Measurements from ENCODE around the gene PGM5.

Gene PGM5

GRCh38 chr9:68493958-68494577, 137.7 kb downstream of the PGM5 start:
- DNase-seq (ENCODE audit: extremely low read depth in 1 of 2, low read depth in 1 of 2): no peak

GRCh38 chr9:68495247-68495646, 138.8 kb downstream of the PGM5 start:
- DNase-seq (ENCODE audit: extremely low read depth in 1 of 2, low read depth in 1 of 2): no peak

GRCh38 chr9:68496356-68496755, 139.9 kb downstream of the PGM5 start:
- no peak for DNase-seq (ENCODE audit: extremely low read depth in 1 of 2, low read depth in 1 of 2)

DNA sequence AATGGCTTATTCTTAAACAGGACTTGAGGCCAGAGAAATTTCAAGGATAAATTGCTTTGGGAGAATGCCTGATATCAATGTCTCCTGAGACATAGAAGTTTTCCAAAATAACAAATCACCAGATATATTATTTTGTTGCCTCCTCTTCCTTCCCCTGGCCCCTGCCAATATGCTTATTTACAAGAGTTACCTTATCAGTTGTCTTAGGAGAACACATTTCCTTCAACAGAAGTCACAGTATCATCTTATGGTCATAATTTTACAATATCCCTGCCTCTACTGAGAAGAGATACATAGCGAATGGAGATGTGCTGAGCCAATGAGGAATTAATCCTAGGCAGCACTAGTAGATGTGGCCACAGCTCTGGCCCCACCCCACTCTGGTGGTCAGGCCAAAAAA, 141.2 kb downstream of the PGM5 start:
- no peak for DNase-seq (ENCODE audit: extremely low read depth in 1 of 2, low read depth in 1 of 2)

- DNase-seq (ENCODE audit: extremely low read depth in 1 of 2, low read depth in 1 of 2): no peak
Measured at GRCh38 chr9:68498816-68499215, 142.4 kb downstream of the PGM5 start.

DNA sequence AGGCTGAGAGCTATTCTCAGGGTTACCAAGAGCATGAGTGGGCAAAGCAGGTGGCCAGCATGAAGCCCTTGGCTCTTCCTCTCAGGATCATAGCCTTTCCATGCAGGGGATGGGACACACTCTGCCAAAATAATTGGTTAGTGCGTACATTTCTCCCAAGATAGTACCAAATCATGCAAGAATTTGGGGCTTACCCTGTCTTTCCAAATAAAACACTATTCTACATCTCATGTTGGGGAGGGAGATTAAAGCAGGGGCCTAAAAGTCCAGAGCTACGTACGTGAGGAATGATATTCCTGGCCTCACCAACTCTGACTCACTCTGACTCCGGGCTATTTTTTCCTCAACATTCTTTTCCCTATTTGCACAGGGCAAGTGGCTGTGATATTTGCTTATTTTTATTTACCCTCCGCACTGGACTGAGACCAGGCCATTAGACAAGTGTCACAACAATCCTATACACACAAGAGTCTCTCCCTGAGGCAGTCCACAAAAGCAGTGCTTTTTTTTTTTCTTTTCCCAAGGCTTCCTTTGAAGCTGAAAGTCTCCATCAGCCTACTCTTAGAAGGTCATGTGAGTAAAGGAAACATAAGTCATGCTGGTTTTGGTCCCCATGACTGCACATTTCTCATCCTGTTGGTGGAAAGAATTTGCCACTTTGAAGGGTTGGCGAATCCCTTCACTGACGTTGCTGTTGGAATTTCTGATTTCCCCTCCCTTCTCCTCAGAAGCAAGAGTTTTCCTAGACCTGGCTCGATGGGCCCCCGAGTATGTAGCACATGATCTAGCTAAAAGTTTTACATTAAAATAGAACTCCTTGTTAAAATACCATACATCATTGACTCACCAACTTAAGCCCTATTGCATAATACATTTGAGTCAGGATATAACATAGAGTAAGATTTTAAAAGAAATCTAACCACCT, 144.3 kb downstream of the PGM5 start:
- DNase-seq (ENCODE audit: extremely low read depth in 1 of 2, low read depth in 1 of 2): no peak

DNA sequence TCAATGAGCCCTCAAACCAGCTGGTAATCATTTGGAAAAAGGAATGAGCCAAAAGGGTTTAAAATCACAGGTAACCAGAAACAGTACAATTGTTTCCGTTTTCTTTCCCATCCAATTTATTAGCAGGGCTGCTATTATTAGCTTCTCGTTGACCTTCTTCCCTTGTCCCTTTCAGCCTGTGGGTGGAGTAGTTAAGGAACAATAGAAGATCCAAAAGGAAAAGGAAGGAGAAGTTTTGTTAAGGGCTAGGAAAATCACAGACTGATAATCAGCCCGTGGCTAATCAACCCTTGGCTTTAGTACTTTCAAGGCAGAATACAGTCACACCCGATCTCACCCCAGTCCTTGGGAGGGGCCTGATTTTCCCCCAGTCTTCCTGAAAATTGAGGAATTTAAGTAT, 145.9 kb downstream of the PGM5 start:
- DNase-seq (ENCODE audit: extremely low read depth in 1 of 2, low read depth in 1 of 2): no peak

GRCh38 chr9:68505681-68506409, 149.4 kb downstream of the PGM5 start:
- DNase-seq (ENCODE audit: extremely low read depth in 1 of 2, low read depth in 1 of 2): no peak

DNA sequence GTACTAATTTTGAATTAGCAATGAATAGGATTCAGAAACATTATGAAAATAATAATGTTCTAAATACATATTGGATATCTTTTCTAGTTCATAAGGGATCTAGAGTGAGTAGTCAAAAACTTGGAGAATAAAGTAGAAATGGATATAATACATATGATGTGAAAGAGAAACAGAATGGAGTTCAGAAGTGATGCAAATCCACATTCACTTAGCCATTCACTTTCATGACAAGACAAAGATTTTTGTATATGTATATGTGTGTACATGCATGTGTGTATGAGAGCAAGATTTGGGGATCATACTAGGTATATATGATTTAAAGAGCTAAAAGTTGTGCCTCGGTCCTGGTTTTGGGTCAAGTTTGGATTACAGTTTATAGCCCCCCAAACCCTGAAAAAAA, 150.1 kb downstream of the PGM5 start:
- no peak for DNase-seq (ENCODE audit: extremely low read depth in 1 of 2, low read depth in 1 of 2)

DNA sequence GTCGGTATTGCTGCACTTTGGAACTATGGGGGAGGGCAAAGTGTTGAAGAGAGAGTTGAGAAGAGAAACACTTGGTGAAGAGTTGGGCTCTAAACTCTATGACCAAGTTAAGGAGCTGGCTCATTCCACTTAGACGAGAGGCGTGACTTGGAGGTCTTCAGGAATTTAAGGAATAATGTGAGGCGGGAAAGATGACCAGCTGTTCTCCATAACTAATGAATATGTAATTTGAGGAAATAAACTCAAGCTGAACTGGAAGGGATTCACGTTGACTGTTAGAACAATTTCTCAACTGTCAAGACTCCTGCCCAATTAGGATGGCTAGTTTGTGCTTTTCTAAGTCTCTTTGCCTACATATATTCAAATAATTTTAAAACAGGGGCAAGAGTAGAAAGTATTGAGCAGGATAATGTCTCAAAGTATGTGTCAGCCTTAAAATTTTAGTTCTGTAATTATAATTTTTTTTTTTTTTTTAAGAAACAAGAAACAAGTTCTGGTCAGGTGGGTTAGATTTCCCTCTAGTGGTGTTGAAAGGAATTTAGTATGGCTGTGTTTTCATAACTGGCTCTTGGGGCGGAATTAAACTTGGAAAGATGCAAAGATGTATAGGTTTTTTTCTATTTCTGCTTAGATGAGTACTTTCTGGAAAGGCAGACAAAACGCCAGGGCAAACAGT, 150.9 kb downstream of the PGM5 start:
- no peak for DNase-seq (ENCODE audit: extremely low read depth in 1 of 2, low read depth in 1 of 2)

GRCh38 chr9:68507806-68508145, 151.4 kb downstream of the PGM5 start:
- no peak for DNase-seq (ENCODE audit: extremely low read depth in 1 of 2, low read depth in 1 of 2)

DNA sequence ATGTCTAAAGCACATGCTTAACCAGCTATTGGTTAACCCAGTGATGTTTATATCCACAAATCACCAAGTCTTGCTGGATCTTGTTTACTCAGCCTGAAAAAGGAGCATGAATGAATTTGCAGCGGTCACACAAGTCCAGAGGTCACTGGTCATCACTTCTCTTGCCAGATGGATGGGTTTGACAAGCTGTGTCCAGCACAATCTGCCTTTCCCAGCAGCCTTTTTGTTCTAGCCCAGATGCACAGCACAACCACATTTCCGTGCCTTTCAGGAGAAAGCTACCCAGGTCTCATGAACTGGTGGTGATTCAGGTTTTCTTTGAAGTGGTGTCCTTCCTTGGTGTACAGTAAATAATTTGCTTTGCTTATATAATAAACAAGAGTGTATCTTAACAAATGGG, 152.1 kb downstream of the PGM5 start:
- DNase-seq (ENCODE audit: extremely low read depth in 1 of 2, low read depth in 1 of 2): no peak

DNA sequence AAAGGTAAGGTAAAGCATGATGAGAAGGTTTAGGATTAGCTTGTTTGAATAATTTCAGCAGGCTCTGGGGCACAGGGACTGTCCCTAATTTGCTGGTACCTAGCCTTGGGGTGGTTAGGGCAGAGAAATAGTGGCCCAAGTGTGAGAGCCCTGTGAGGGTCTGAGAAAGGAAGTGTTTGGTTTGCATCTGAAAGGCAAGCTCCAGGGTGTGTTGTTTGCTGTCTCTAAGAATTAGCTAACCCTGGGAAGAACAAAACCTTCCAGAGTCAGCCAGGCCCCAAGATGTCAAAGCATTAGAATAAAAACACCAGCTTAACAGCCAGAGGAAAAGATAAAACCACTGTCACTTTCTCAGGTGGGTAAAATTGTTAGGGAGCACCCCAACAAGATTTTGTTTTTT, 153.3 kb downstream of the PGM5 start:
- no peak for DNase-seq (ENCODE audit: extremely low read depth in 1 of 2, low read depth in 1 of 2)

DNA sequence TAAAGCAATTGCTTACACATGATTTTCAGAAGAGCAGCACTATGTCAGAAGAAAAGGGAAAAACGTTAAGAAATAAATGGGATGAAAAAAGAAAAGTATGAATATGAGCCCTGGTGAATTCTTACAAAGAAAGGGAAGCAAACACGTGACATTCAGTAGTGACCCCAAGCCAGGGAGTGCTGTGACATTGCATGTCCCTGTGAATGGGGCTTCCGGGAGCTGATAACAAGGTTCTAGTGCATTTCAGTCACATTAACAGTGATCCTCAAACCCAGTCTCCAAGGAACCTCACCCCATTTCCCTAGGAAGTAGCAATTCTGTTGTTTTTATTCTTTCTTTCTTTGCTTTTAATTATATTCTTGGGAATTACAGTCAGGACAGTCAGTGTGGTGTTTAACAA, 157.0 kb downstream of the PGM5 start:
- no peak for DNase-seq (ENCODE audit: extremely low read depth in 1 of 2, low read depth in 1 of 2)

DNA sequence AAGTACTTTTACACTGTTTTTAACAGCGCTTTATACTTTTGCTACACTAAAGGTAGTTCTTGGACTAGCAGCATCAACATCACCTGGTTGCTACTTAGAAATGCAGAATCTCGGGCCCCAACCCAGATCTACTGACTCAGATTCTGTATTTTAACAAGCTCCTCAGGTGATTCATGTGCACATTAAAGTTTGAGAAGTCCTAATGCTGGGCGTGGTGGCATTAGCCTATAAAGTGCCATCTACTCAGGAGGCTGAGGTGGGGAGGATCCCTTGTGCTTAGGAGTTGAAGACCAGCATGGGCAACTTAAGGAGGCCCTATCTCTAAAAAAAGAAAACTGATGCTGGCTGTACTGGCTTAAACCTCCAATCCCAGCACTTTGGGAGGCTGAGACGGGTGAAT, 157.6 kb downstream of the PGM5 start:
- DNase-seq (ENCODE audit: extremely low read depth in 1 of 2, low read depth in 1 of 2): no peak

DNA sequence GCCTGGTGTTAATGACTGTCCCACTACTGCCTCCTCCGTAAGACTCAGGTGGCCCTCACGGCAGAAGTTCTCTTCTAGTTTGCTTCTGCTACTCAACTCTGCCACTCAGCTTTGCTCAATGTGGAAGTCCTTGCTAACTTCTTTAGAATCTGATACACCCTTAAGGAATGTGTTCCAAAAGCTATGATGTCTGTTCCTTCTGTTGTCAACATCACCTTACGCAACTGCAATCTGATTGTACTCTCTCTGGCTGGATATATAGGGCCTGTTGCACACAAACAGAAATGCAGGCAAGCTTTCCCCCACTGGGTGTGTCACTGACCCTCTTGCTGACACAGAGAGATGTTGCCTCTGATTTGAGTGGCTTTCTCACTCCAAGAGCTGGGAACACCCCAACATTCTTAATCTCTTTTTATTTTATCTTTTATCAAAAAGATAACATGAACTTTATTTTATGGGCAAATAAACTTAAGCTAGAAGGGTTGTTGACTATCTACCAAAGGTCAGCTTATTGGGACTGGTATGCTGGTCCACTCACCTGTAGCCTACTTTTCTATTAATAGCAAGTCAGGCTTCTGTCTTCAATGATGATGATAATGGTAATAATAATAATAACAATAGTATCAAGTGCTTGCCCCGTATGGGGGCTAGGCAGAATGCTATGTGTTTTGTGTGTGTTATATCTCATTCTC, 159.1 kb downstream of the PGM5 start:
- no peak for DNase-seq (ENCODE audit: extremely low read depth in 1 of 2, low read depth in 1 of 2)

GRCh38 chr9:68522131-68522530, 165.7 kb downstream of the PGM5 start:
- DNase-seq (ENCODE audit: extremely low read depth in 1 of 2, low read depth in 1 of 2): no peak

GRCh38 chr9:68522954-68523353, 166.5 kb downstream of the PGM5 start:
- DNase-seq (ENCODE audit: extremely low read depth in 1 of 2, low read depth in 1 of 2): no peak

- no peak for DNase-seq (ENCODE audit: extremely low read depth in 1 of 2, low read depth in 1 of 2)
Measured at GRCh38 chr9:68523367-68523936, 167.0 kb downstream of the PGM5 start.

DNA sequence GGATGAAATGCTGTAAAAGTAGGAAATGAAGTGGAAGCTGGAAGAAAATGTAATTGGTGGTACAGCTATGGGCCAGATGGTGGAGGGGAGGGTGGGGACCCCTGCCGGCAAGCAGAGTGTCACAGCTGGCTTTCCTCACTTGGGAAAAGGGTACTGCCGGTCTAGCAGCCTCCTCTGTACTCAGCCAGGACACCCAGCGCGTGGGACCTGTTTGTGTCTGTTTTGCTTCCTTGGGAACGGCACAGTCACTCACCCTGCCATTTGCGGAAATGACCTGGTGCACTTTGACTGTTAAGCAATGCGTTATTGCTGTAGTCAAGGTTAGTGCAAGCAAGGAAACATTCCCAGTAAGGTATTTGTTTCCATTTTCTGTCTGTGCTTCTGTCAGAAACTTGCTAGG, 174.2 kb downstream of the PGM5 start:
- no peak for DNase-seq (ENCODE audit: extremely low read depth in 1 of 2, low read depth in 1 of 2)
